ENCODE data around the gene CELSR1.
"Not testable (repeated sequence)": the region's sequence is repeated elsewhere in the genome, so short reads cannot be mapped to it uniquely, and the experiment has no call there.

The CELSR1 gene

DNA sequence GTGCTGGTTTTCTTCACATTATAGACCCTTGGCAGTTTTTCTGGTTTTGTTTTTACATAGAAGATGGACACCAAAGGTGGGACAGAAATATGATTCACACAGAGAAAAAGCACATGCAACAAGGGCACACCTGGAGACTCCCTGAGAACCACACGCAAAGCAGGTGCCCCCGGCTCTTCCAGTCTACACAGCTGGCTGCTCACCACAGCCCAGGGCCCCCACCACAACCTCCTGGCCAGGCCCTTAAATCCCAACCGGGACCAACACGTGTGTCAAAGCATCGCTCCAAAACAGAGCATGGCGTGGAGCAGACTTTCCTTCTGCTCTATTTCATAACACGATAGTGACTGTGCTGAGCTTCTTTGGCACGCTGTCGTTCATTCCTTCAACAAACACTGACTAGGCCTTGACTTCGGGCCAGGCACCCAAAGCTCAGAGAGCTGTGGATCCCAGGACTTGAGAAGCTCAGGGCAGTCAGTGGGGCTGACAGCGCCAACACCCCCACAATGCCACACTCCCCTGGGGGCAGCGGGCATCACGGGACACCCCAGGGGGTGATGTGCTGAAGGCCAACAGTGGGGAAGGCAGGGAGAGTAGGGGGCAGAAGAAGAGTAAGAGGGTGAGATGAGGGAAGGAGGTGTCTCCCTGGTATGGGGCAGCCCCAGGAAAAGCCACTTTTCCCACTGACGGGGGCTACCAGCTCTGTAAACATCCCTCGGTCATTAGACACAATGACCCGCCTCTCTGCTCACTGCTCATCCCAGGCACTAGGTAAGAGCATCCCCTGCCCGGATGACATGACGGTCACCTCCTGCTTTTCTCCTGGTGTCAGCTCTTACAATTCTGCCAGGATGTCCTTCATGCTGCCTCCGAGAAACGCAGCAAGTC lies 26.0 kb downstream of the CELSR1 start:
- no peak for DNase-seq

GRCh38 chr22:46509416-46510089 lies 27.9 kb downstream of the CELSR1 start:
- DNase-seq, result no peak

DNA sequence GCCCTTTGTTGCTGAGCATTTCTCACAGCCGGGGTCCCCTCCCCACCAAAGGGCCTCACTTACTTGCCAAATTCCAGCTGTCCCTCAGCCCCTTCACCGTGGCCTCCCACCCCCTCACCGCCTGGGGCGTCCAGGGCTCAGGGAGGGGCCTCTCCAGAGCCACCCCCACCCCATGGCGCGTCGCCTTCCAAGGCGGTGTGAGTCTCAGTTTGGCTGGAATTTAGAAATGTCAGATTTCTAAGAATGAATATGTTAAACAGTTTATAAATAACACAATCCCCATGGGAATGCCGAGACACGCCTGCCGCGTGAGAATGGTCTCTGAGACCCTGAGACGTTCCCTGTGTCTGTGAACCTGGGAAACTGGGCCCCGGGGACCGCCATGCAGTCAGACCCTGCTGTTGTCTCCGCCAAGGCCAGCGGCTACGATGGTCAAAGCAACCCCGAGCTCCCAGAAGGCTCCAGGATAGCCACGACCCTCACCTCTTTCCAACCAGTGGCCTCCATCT lies 28.9 kb downstream of the CELSR1 start:
- no peak for DNase-seq

DNA sequence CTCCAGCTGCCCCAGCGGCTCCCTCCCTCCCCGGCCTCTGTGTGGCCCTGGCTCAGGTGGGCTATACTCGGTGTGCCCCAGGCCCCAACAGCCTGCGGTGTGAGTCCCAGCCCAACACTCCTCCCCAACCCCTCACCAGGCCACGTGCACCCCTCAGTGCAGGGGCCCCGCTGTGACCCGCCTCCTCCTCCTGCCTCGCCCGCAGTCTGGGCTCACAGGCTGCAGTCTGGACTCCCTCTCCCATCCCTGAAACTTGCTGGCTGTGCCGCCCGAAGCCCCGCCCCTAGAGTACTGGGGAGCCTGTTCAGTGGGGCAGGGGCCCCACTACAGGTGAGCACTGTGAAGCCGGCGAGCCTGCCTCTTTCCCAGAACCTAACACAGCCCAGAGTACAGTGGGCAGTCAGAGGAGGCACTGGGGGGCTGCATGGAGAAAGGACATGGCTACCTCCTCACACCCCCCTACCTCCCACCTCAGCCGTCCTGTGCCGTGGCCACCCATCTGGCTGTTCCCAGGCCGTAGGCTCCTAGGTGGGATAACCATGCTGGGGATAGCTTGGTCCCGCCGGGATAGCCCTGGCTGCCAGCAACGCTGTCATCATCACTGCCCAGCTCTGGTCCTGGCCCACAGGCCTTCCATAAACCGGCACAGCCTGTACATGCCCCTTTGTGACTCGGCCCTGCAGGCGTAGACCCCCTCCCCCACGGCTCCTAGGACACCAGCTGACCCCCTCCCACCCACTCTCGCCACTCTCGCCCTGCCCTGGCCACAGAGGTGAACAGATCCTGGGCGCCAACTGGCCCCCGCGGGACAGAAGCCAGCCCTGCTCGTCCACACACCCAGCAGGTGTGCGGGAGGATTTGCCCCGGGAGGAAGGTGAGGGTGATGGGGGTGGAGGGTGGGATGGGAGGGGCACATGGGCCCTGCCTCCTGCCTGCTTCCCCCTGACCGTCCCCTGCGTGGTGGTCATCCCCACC lies 29.7 kb downstream of the CELSR1 start:
- DNase-seq, result no peak

DNA sequence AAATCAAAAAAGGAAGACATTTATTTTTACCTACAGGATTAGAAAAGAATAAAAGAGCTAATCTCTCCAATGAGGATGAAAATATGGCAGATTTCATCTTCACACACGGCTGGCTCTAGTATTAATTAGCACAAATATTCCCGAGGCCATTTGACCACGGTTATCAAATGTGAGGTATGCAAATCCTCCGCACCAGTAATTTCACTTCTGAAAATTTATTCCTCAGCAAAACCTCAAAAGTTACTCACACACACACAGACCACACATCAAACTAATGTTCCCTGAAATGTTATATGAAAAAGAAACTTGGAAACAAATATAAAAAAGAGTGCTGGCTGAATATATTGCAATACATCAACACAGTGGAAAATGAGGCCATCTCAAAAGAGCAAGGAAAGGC lies 32.8 kb downstream of the CELSR1 start:
- no peak for DNase-seq

- DNase-seq, result no peak
Observed at GRCh38 chr22:46502440-46503175, 34.8 kb downstream of the CELSR1 start.

DNA sequence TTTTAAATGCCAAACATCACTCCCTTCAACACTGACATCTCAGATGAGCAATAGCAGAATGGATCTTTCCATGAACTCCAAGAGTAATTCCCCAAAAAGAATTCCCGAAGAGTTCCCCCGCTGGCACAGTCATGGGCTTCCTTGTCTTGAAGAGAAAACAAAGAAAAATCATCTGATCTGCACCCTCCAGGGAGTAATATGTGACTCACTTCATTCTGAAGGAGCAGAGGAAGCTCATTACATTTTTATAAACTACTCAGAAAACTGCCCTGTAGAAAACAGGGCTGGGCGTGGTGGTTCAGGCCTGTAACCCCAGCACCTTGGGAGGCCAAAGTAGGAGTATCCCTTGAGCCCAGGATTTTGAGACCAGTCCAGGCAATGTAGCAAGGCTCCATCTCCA lies 35.7 kb downstream of the CELSR1 start:
- no peak for DNase-seq

- not testable (repeated sequence) for DNase-seq
Observed at GRCh38 chr22:46501265-46501664, 36.2 kb downstream of the CELSR1 start.

DNA sequence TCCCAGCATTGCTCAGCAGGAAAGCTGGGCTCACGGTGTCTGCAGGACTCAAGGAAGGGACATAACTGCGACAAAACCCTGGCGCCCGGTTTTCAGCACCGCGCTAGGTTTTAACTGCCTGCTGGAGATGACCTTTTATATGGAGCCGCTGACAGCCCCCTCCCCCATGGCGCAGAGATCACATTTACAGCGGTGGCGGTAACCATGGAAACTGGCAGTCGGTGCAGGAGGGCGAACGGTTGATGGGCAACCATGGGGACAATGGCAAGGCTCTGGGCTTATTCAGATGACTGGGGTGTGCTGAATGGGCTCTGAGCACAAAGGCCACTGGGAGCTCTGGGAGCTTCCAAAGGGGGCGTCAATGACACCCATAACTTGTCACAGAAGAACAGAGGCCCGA lies 37.2 kb downstream of the CELSR1 start:
- no peak for DNase-seq

- DNase-seq, result no peak
Observed at GRCh38 chr22:46499805-46500189, 37.6 kb downstream of the CELSR1 start.

GRCh38 chr22:46491946-46492345 lies 45.5 kb downstream of the CELSR1 start:
- DNase-seq, result no peak

DNA sequence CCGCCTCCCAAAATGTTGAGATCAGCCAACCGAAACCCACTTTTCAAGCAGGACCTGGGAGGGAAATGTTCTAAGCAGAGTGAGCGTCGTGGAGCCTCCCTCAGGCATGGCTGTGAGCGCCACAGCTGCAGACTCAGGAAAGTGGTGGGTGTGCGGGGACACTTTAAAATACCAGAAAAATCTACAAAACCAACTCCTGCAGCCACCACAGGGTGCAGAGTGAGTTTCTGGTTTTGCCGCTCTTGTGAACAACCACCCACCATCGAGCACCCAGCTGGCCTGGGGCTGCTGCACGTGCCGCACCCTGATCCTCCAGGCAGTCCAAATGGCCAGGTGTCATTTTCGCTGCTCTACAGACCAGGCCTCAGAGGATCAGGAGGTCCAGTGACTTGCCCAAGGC lies 46.9 kb downstream of the CELSR1 start:
- no peak for DNase-seq

DNA sequence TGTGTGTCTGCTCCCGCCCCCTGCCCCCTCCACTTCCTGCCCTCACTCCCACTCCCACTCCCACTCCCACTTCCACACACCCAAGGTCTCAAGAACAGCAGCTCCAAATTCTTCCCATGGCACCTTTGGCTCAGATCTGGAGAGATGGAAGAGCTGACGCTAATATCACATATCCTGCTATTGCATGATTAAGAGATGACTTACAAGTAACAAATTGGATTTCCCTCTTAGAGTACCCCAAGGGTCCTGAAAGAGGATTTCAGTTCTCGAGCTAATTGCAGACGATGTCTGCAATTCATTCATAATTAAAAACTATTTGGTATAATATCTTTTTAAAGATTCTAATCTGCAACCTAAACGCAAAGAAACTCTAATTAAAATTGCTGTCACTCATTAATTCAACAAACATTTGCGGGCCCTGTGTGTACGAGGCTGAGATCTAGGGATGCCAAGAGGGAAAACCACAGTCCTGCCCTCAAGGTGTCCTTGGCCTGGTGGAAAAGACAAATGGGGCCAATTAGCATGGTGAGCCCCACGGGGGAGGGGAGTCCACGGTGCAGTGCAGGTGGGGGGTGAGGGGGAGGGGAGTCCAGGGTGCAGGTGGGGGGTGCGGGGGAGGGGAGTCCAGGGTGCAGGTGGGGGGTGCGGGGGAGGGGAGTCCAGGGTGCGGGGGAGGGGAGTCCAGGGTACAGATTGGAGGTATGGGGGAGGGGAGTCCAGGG lies 50.3 kb downstream of the CELSR1 start:
- no peak for DNase-seq

- DNase-seq, result no peak
Observed at GRCh38 chr22:46484861-46485595, 52.4 kb downstream of the CELSR1 start.

DNA sequence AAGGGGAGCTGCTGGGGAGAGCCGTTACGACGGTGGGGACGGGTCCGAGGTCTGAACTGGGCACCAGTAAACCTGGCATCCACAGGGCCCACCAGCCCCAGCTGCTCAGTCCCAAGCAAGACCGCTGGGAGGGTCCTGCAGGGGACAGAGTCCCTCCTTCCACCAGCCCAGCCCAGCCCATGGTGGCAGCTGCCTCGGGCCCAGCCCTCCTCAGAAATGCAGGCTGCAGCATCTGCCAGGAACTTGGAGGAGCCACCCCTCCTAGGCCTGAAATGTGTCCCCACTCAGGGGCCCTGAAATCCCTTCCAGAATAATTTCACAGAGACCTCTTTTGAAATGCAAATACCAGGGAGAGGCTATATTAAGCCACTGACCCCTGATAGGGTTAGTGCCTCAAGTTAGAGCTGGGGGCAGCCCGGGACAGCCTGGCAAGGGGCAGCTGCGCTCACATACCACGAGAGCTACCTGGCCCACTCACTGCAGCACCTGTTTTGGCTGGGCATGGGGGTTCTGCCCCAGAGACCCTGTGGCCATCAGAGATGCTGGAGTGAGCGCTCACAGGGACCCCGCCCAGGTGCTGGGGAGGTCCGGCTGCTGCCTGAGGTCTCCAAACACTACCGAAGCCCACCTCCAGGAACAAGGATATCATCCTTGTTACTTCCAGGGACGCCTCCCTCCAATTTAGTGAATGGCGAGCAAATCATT lies 53.1 kb downstream of the CELSR1 start:
- DNase-seq, result no peak

GRCh38 chr22:46483353-46483752 lies 54.1 kb downstream of the CELSR1 start:
- DNase-seq, result no peak

- DNase-seq, result no peak
Observed at GRCh38 chr22:46482056-46482675, 55.3 kb downstream of the CELSR1 start.

DNA sequence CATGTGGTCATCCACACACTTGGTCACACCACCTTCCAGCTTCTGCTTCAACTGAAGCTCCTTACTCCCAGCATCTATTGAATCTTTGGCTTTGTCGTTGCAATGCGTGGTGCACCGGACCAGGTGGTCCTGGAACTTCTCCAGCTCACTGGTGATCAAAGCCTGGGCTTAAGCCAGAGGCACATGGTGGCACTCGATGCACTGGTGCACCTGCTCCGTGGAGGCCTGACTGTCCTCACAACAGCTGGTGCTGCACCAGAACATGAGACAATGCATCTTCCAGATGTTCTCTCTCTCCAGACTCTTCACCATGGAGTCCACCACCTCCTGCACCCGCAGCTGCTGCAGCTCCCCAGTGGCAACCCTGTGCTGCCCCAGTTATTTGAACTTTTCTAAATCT lies 56.0 kb downstream of the CELSR1 start:
- DNase-seq, result no peak

DNA sequence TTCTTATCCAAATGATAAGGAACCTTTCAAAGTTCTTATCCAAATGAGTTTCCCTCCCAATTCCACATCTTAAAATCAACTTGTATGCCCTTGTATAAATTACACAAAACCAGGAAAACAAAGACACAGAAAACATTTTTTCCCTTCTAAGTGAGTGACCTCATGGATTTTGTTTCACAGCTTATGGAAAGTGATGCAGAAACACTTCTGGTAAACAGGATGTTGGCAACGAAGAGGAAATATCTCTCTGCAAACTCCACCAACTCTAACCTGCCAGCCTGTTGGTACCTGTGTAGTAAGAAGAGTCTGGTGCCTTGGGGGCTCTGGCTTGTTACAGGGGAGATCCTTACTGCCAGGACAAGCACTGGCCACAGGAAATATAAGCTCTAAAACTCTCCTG lies 57.0 kb downstream of the CELSR1 start:
- DNase-seq, result no peak

DNA sequence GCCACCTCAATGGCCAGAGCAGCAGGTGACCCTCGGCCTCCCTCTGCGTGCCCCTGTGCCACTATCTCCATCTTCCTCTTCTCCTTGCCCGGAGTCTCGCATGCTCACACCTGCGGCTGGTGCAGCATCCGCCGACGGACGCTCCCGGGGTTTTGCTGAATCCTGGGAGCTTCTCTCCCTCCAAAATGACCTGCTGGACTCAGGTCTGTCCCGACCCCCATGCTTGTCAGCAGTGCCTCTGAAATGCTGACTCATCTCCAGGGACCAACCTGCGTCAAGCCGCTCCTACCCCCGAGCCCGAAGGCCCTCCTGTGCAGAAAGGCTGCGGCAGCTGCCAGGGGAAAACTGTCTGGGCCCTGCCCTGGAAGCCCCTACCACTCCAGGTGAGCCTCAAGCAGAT lies 58.4 kb downstream of the CELSR1 start:
- no peak for DNase-seq

All from hematopoietic multipotent progenitor cell treated with erythropoietin and hydrocortisone succinate and interleukin-3 and kit ligand, for 6 days (in vitro differentiated cells).